Mucosa of rectum (tissue), 2 donors: ENCODE data around the gene COMMD7.
"Not testable (repeated sequence)": the region's sequence is repeated elsewhere in the genome, so short reads cannot be mapped to it uniquely, and the experiment has no call there.

Experiments used
- H3K27ac ChIP-seq, 2 donors: one replicate each; pipeline ENCODE4 v1.7.0; 2013; ENCODE audit warnings: inconsistent platforms in 2 of 2, low read depth in 2 of 2, low read length in 2 of 2
- H3K27me3 ChIP-seq, 2 donors: one replicate each; pipeline ENCODE4 v1.7.0; 2013; ENCODE audit warnings: low read length in 2 of 2; ENCODE audit not compliant: control insufficient read depth in 2 of 2, insufficient read depth in 2 of 2
- H3K36me3 ChIP-seq, 2 donors: one replicate each; pipeline ENCODE4 v1.7.0; 2013; ENCODE audit warnings: low read length in 2 of 2; ENCODE audit not compliant: control insufficient read depth in 2 of 2, insufficient read depth in 2 of 2
- H3K4me1 ChIP-seq, 2 donors: one replicate each; pipeline ENCODE4 v1.7.0; 2013; ENCODE audit warnings: low read length in 2 of 2, mild to moderate bottlenecking in 1 of 2; ENCODE audit not compliant: control insufficient read depth in 2 of 2, insufficient read depth in 2 of 2
- H3K4me3 ChIP-seq, 2 donors: one replicate each; pipeline ENCODE4 v1.7.0; 2013; ENCODE audit warnings: low read length in 2 of 2
- H3K9ac ChIP-seq, 2 donors: one replicate each; pipeline ENCODE4 v1.7.0; 2013; ENCODE audit warnings: low read length in 2 of 2, low read depth in 1 of 2, mild to moderate bottlenecking in 1 of 2
- H3K9me3 ChIP-seq, 2 donors: one replicate each; pipeline ENCODE4 v1.7.0; 2013; ENCODE audit warnings: low read length in 2 of 2; ENCODE audit not compliant: control insufficient read depth in 2 of 2
- donor health status: healthy.
- donor health status: Normal muscosa, but diverticular disease.

The COMMD7 gene

DNA sequence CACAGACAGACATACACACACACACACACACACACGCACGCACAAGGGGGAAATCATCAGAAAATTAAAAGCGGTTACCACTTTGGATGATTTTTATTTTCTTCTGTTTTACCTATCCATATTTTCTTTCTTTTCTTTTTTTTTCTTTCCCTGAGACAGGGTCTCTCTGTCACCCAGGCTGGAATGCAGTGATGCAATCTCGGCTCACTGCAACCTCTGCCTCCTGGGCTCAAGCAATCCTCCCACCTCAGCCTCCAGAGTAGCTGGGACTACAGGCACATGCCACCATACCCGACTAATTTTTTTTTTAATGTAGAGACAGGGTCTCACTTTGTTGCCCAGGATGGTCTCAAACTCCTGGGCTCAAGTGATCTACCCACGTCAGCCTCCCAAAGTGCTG lies 14.8 kb downstream of the COMMD7 start:
- H3K9me3 ChIP-seq, H3K4me3 ChIP-seq, H3K4me1 ChIP-seq, H3K9ac ChIP-seq, H3K27me3 ChIP-seq, H3K27ac ChIP-seq: not testable (repeated sequence)
- peaks cover 6 to 13% of the 10 kb centered on the region in 2 donors for H3K36me3 ChIP-seq

DNA sequence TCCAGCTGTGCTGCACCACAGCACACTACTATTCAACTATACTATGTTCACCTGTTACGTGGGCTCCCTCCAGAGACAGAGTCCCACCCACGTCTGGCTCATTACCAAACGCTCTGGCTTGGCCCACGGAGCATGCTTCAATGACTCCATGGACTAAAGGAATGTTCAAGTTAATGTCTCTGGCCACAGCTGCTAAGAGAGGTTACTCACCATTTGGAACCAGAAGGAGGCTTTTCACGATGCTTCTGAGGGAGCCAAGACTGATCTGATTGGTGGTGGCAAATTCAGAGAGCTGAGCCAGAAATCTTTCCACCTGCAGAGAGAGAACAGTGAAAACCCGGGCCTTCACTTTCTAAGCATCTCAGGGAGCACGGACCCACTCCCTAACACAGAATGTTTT lies 15.6 kb downstream of the COMMD7 start:
- Histone ChIP-seq H3K36me3 (peaks cover 6 to 13% of the 10 kb centered on the region in 2 donors), H3K4me1 (peaks cover 0 to 3% of the 10 kb centered on the region in 2 donors)

GRCh38 chr20:32718749-32719348 lies 24.4 kb downstream of the COMMD7 start:
- Histone ChIP-seq H3K9ac (no peak overlapping the region), H3K27ac (no peak overlapping the region), H3K27me3 (no peaks in the 10 kb centered on the region), H3K36me3 (peaks cover 6 to 15% of the 10 kb centered on the region in 2 donors), H3K9me3 (no peaks in the 10 kb centered on the region), H3K4me1 (no peaks in the 10 kb centered on the region), H3K4me3 (no peak overlapping the region)

More for the DNA sequence above, 15.6 kb downstream of the COMMD7 start:
- Histone ChIP-seq H3K27ac (no peak overlapping the region), H3K4me3 (no peak overlapping the region), H3K27me3 (no peaks in the 10 kb centered on the region), H3K9me3 (no peaks in the 10 kb centered on the region), H3K9ac (no peak overlapping the region)

DNA sequence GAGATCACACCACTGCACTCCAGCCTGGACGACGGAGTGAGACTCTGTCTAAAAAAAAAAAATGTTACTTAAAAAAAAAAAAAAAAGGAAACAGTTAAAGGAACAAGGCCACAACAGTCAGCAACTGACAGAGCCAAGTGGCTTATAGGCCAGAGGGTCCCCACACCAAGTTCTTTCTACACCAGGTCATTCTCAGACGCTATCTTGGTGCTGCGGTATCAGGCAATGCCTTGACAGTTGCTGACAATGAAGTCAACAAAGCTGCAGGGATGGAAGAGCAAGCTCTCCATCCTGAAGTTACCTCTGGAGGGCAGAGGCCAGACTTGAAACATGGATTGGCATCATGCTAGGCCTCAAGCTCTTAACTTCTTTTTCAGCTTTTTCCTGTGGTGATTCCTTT lies 31.9 kb downstream of the COMMD7 start:
- no peaks in the 10 kb centered on the region for H3K27me3 ChIP-seq
- no peaks in the 10 kb centered on the region for H3K9me3 ChIP-seq
- no peak overlapping the region for H3K9ac ChIP-seq
- H3K4me3 ChIP-seq, result no peak overlapping the region
- no peak overlapping the region for H3K27ac ChIP-seq
- H3K36me3 ChIP-seq, result peaks cover 0 to 7% of the 10 kb centered on the region in 2 donors
- no peaks in the 10 kb centered on the region for H3K4me1 ChIP-seq

DNA sequence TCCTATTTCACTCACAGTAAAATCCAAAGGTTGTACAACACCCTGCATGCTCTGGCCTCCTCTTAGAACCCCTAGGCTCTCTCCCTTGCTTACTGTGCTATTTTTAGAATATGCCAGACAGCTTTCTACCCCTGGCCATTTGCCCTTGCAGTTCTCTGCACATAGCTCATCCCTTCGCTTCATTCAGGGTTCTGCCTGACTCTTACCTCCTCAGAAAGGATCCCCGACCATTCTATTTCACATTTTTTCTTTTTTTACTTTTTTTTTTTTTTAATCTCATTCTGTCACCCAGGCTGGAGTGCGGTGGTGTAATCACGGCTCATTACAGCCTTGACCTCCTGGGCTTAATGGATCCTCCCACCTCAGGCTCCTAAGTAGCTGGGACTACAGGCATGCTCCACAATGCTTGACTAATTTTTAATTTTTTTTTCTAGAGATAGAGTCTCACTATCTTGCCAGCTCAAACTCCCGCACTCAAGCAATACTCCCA lies 33.6 kb downstream of the COMMD7 start:
- Histone ChIP-seq H3K9me3 (no peaks in the 10 kb centered on the region), H3K27ac (no peak overlapping the region), H3K36me3 (peaks cover 6 to 10% of the 10 kb centered on the region in 2 donors), H3K9ac (no peak overlapping the region), H3K4me3 (no peak overlapping the region), H3K4me1 (no peaks in the 10 kb centered on the region), H3K27me3 (no peaks in the 10 kb centered on the region)

- not testable (repeated sequence) for H3K9me3 ChIP-seq, H3K27me3 ChIP-seq, H3K4me1 ChIP-seq, H3K4me3 ChIP-seq, H3K9ac ChIP-seq, H3K27ac ChIP-seq
- H3K36me3 ChIP-seq, result peaks cover 11 to 12% of the 10 kb centered on the region in 2 donors
Observed at GRCh38 chr20:32709029-32709631, 34.1 kb downstream of the COMMD7 start.

GRCh38 chr20:32707691-32708581 lies 35.3 kb downstream of the COMMD7 start:
- no peak overlapping the region for H3K4me3 ChIP-seq
- H3K4me1 ChIP-seq, result no peaks in the 10 kb centered on the region
- no peaks in the 10 kb centered on the region for H3K9me3 ChIP-seq
- H3K27me3 ChIP-seq, result no peaks in the 10 kb centered on the region
- peaks cover 16 to 21% of the 10 kb centered on the region in 2 donors for H3K36me3 ChIP-seq
- H3K9ac ChIP-seq, result no peak overlapping the region
- H3K27ac ChIP-seq, result no peak overlapping the region

DNA sequence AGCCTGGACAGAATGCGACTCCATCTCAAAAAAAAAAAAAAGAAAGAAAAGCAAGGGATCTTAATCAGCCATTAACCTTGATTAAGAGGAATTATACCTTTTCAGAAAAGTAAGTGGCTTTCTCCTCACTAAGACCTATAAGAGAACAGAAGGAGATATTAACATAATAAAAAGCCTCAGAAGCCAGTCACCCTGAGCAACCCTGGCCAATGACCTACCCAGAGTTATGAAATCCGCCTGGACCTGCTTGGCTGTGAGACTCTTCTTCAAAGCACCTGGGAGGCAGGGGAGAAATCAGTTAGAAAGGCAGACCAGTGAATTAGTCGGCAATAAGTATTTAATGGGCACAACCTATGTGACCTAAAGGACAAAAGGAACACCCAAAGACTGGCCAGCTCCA lies 36.8 kb downstream of the COMMD7 start:
- Histone ChIP-seq H3K9me3 (no peaks in the 10 kb centered on the region), H3K36me3 (peaks cover 26 to 31% of the 10 kb centered on the region in 2 donors), H3K27ac (no peak overlapping the region), H3K4me1 (no peaks in the 10 kb centered on the region), H3K4me3 (no peak overlapping the region), H3K9ac (no peak overlapping the region), H3K27me3 (no peaks in the 10 kb centered on the region)

DNA sequence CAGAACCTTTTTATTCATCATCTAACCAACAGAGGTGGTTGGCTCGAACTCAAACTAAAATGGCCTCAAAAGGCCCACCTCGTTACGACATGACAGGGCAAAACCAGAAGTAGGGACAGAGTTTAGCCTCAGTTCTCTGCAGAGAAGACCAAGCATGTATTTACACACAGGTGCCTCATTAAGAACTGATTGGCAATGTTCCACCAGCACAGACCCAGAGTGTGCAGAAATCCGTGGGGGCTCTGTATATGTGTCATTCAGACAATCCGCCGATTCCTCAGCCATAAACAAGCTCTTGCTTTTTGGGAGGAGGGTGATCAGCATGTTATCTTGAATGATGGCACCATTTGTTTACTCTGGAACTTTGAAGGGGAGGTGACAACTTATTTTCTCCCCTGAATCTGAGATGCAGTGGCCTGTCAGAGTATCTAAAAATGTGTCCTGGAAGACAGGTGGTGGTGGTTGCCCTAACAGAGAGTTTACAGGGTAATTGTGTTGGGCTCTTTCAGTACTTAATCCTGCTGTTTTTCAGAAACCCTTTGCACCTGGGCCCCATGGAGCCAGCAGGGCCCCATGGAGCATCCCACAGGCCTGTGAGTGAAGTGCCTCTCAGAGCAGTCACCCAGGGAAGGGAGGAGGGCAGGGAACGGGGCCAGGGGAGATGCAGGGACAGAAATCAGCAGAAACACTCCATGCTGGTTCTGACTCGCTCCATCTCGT lies 40.4 kb downstream of the COMMD7 start:
- Histone ChIP-seq H3K27me3 (no peaks in the 10 kb centered on the region), H3K4me3 (no peak overlapping the region), H3K36me3 (peaks cover 26 to 34% of the 10 kb centered on the region in 2 donors), H3K4me1 (no peaks in the 10 kb centered on the region), H3K9ac (no peak overlapping the region), H3K27ac (no peak overlapping the region), H3K9me3 (no peaks in the 10 kb centered on the region)
